ENCODE data around the gene ANKRD13C.

ANKRD13C gene

DNA sequence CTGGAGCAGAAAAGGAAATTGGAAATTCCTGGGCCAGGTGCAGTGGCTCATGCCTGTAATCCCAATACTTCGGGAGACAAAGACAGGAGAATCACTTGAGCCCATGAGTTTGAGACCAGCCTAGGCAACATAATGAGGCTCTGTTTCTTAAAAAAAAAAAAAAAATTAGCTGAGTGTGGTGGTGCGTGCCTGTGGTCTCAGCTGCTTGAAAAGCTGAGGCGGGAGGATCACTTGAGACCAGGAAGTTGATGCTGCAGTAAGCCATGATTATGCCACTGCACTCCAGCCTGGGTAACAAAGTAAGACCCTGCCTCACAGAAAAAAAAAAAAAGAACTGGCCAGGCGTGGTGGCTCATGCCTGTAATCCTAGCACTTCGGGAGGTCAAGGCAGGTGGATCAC, 76.6 kb downstream of the ANKRD13C start:
- Histone ChIP-seq H3K9ac (ENCODE audit: low read length) (no peak overlapping the region), H3K27ac (ENCODE audit: low read length) (no peak overlapping the region), H3K36me3 (replicated peaks; ENCODE audit: insufficient read depth, low read length) (peaks cover 3% of the 10 kb centered on the region), H4K20me1 (ENCODE audit: insufficient read depth, low read length) (no peaks in the 10 kb centered on the region), H3K4me2 (ENCODE audit: low read depth, low read length) (no peak overlapping the region), H3K4me1 (ENCODE audit: low read length) (no peaks in the 10 kb centered on the region), H2AFZ (ENCODE audit: low read length) (no peak overlapping the region), H3K9me2 (replicated peaks; ENCODE audit: insufficient read depth, low read length) (no peaks in the 10 kb centered on the region), H3K4me3 (ENCODE audit: low read length) (no peak overlapping the region), H3K79me2 (ENCODE audit: low read length) (no peaks in the 10 kb centered on the region), H3K9me3 (replicated peaks; ENCODE audit: insufficient read depth, low read length) (no peaks in the 10 kb centered on the region), H3K27me3 (replicated peaks; ENCODE audit: insufficient read depth, low read length) (no peaks in the 10 kb centered on the region), H3F3A (ENCODE audit: insufficient read depth, low read length) (no peaks in the 10 kb centered on the region)
- DNase-seq = no peak
- TF ChIP-seq EZH2phosphoT487 (IDR thresholded peaks at IDR 0.05; ENCODE audit: low read length) (no peak), EZH2 (optimal IDR thresholded peaks at IDR 0.05; ENCODE audit: low read depth, low read length) (no peak)
- TF ChIP-seq, protein P1, sequence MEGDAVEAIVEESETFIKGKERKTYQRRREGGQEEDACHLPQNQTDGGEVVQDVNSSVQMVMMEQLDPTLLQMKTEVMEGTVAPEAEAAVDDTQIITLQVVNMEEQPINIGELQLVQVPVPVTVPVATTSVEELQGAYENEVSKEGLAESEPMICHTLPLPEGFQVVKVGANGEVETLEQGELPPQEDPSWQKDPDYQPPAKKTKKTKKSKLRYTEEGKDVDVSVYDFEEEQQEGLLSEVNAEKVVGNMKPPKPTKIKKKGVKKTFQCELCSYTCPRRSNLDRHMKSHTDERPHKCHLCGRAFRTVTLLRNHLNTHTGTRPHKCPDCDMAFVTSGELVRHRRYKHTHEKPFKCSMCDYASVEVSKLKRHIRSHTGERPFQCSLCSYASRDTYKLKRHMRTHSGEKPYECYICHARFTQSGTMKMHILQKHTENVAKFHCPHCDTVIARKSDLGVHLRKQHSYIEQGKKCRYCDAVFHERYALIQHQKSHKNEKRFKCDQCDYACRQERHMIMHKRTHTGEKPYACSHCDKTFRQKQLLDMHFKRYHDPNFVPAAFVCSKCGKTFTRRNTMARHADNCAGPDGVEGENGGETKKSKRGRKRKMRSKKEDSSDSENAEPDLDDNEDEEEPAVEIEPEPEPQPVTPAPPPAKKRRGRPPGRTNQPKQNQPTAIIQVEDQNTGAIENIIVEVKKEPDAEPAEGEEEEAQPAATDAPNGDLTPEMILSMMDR (IDR thresholded peaks at IDR 0.05; ENCODE audit: low read length) = no peak

DNA sequence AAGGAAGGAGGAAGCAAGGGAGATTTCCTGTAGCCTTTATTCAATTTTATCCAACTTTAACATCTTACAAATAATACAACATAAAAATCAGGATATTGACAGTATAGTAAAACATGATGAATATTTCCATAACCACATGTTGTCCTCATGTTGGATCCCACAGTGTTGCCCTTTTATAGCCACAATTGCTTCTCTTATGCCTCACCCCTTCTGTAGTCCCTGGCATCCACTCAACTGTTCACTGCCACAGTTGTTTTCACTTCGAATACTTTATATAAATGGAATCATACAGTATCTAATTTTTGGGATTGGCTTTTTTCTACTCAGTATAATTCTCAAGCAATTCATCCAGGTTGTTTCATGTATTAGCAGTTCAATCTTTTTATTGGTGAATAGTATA, 88.6 kb downstream of the ANKRD13C start:
- H3K4me1 ChIP-seq (ENCODE audit: low read length) = no peaks in the 10 kb centered on the region
- H3K36me3 ChIP-seq (replicated peaks; ENCODE audit: insufficient read depth, low read length) = no peaks in the 10 kb centered on the region; the same call in 1 of the 2 replicates
- no peaks in the 10 kb centered on the region for H3K27me3 ChIP-seq (replicated peaks; ENCODE audit: insufficient read depth, low read length)
- no peaks in the 10 kb centered on the region for H3K79me2 ChIP-seq (ENCODE audit: low read length)
- H3K4me3 ChIP-seq (ENCODE audit: low read length) = no peak overlapping the region
- no peak for DNase-seq
- no peaks in the 10 kb centered on the region for H3F3A ChIP-seq (ENCODE audit: insufficient read depth, low read length)
- H3K4me2 ChIP-seq (ENCODE audit: low read depth, low read length) = no peak overlapping the region
- H3K9ac ChIP-seq (ENCODE audit: low read length) = no peak overlapping the region
- no peaks in the 10 kb centered on the region for H4K20me1 ChIP-seq (ENCODE audit: insufficient read depth, low read length)
- no peak for TF ChIP-seq EZH2phosphoT487 (IDR thresholded peaks at IDR 0.05; ENCODE audit: low read length)
- H3K27ac ChIP-seq (ENCODE audit: low read length) = no peak overlapping the region
- H3K9me2 ChIP-seq (replicated peaks; ENCODE audit: insufficient read depth, low read length) = no peaks in the 10 kb centered on the region
- no peaks in the 10 kb centered on the region for H3K9me3 ChIP-seq (replicated peaks; ENCODE audit: insufficient read depth, low read length)
- H2AFZ ChIP-seq (ENCODE audit: low read length) = no peak overlapping the region

DNA sequence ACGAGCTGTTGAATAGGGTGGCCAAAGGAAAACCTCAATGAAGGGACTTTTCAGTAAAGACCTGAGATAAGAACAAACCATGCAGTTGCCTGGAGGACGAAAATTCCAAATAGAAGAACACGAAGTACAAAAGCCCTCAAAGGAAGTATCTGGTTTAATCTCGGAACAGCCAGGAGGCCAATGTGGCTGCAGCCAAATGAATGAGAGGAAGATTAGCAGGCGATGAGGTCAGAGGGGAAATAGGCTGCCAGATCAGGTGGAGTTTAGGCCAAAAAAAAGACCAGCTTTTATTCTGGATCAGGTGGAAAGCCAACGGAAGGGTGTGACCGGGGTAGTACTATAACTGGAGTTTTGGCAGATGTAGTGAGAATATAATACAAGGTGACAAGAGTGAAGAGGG, 89.7 kb downstream of the ANKRD13C start:
- H3K27ac ChIP-seq (ENCODE audit: low read length) = no peak overlapping the region
- no peaks in the 10 kb centered on the region for H3K27me3 ChIP-seq (replicated peaks; ENCODE audit: insufficient read depth, low read length)

DNA sequence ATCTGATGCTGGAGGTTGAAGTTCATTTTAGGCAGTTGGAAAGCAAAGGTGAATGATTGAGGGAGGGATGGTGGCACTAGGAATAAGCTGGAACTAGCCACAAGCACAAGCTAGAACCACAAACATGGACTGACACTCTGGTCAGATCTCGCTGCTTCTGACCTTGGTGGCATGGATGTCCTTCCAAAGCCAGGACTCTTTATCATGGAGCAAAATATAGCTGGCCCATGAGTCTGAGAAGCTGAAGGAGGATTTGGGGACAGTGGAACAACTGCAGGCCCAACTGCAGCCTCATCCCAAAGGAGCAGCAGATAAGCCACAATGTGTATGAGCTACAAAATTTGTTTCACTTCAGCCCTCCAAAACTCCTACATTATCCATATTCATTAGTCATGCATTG, 97.9 kb downstream of the ANKRD13C start:
- H3K36me3 ChIP-seq (replicated peaks; ENCODE audit: insufficient read depth, low read length) = no peaks in the 10 kb centered on the region
- H3K4me3 ChIP-seq (ENCODE audit: low read length) = no peak overlapping the region
- DNase-seq = no peak
- H3F3A ChIP-seq (ENCODE audit: insufficient read depth, low read length) = peaks cover 7% of the 10 kb centered on the region
- H3K79me2 ChIP-seq (ENCODE audit: low read length) = no peaks in the 10 kb centered on the region
- H3K9me3 ChIP-seq (replicated peaks; ENCODE audit: insufficient read depth, low read length) = no peaks in the 10 kb centered on the region
- H3K4me1 ChIP-seq (ENCODE audit: low read length) = no peaks in the 10 kb centered on the region
- H3K27ac ChIP-seq (ENCODE audit: low read length) = no peak overlapping the region
- no peaks in the 10 kb centered on the region for H3K9me2 ChIP-seq (replicated peaks; ENCODE audit: insufficient read depth, low read length)
- H3K27me3 ChIP-seq (replicated peaks; ENCODE audit: insufficient read depth, low read length) = no peaks in the 10 kb centered on the region
- TF ChIP-seq, protein P1 (IDR thresholded peaks at IDR 0.05; ENCODE audit: low read length) = no peak
- TF ChIP-seq EZH2 (optimal IDR thresholded peaks at IDR 0.05; ENCODE audit: low read depth, low read length) (no peak), EZH2phosphoT487 (IDR thresholded peaks at IDR 0.05; ENCODE audit: low read length) (no peak)
- H3K9ac ChIP-seq (ENCODE audit: low read length) = no peak overlapping the region
- no peak overlapping the region for H2AFZ ChIP-seq (ENCODE audit: low read length)
- no peaks in the 10 kb centered on the region for H4K20me1 ChIP-seq (ENCODE audit: insufficient read depth, low read length)
- H3K4me2 ChIP-seq (ENCODE audit: low read depth, low read length) = no peak overlapping the region

More for the DNA sequence above, 89.7 kb downstream of the ANKRD13C start:
- no peak for DNase-seq
- no peak overlapping the region for H3K4me3 ChIP-seq (ENCODE audit: low read length)
- no peaks in the 10 kb centered on the region for H3F3A ChIP-seq (ENCODE audit: insufficient read depth, low read length)
- H3K9me2 ChIP-seq (replicated peaks; ENCODE audit: insufficient read depth, low read length) = no peaks in the 10 kb centered on the region
- no peak overlapping the region for H3K4me2 ChIP-seq (ENCODE audit: low read depth, low read length)
- H3K9ac ChIP-seq (ENCODE audit: low read length) = no peak overlapping the region
- no peaks in the 10 kb centered on the region for H3K9me3 ChIP-seq (replicated peaks; ENCODE audit: insufficient read depth, low read length)
- H2AFZ ChIP-seq (ENCODE audit: low read length) = no peak overlapping the region
- H3K36me3 ChIP-seq (replicated peaks; ENCODE audit: insufficient read depth, low read length) = no peaks in the 10 kb centered on the region; the same call in 1 of the 2 replicates
- H4K20me1 ChIP-seq (ENCODE audit: insufficient read depth, low read length) = no peaks in the 10 kb centered on the region
- TF ChIP-seq EZH2phosphoT487 (IDR thresholded peaks at IDR 0.05; ENCODE audit: low read length) (no peak), EZH2 (optimal IDR thresholded peaks at IDR 0.05; ENCODE audit: low read depth, low read length) (no peak)
- TF ChIP-seq, protein P1 (IDR thresholded peaks at IDR 0.05; ENCODE audit: low read length) = no peak
- no peaks in the 10 kb centered on the region for H3K4me1 ChIP-seq (ENCODE audit: low read length)
- no peaks in the 10 kb centered on the region for H3K79me2 ChIP-seq (ENCODE audit: low read length)

Data from MM.1S (cell line).